MM.1S (cell line): Measurements from ENCODE around the gene ITPR3.

Source experiments
- EZH2 ChIP-seq: fragments of 300-600 bp; sonication (generic); optimal IDR thresholded peaks from 2 replicates; pipeline ENCODE3; 2017; ENCODE audit warnings: low read depth, mild to moderate bottlenecking, antibody characterized with exemption, low read length, mixed read lengths
- TF ChIP-seq, protein P1 (sequence below): fragments of 300-600 bp; sonication (generic); IDR thresholded peaks from 2 replicates; pipeline ENCODE4 v1.5.1; 2016; ENCODE audit warnings: antibody characterized with exemption, low read length, mixed read lengths

DNA sequence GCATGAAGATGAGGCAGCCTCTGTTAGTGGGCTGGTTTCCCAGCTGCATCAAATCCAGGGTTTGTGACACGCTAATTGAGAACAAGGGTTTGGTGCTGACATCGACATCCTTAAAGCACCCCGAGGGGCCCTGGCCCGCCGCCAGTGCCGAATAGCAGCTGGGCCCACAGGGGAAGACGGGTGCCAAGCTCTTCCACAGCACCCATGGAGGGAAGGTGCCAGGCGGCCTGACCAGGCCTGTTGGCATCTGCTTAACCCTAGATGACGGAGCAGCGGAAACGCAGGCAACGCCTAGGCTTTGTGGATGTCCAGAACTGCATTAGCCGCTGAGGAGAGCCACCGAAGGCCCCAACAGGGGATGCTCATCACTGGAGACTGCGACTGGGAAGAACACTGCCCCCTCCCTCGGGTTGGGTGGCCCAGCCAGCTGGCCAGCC is 74.3 kb downstream of the ITPR3 start:
- TF ChIP-seq, protein P1, sequence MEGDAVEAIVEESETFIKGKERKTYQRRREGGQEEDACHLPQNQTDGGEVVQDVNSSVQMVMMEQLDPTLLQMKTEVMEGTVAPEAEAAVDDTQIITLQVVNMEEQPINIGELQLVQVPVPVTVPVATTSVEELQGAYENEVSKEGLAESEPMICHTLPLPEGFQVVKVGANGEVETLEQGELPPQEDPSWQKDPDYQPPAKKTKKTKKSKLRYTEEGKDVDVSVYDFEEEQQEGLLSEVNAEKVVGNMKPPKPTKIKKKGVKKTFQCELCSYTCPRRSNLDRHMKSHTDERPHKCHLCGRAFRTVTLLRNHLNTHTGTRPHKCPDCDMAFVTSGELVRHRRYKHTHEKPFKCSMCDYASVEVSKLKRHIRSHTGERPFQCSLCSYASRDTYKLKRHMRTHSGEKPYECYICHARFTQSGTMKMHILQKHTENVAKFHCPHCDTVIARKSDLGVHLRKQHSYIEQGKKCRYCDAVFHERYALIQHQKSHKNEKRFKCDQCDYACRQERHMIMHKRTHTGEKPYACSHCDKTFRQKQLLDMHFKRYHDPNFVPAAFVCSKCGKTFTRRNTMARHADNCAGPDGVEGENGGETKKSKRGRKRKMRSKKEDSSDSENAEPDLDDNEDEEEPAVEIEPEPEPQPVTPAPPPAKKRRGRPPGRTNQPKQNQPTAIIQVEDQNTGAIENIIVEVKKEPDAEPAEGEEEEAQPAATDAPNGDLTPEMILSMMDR, result no peak
- no peak for TF ChIP-seq EZH2
